ENCODE measurements around the gene CYP4F11. TPM values are rescaled to one million over a fixed set of nuclear protein-coding genes. Genes with fewer than 3 reads are reported as not detected.

The CYP4F11 gene
- total RNA-seq, 1 experiment from 2014 or later = not detected

- H3K4me1 Mint-ChIP-seq = no peaks in the 10 kb centered on the region
- H3K4me3 Mint-ChIP-seq = no peak overlapping the region
- peaks cover 74% of the 10 kb centered on the region for H3K9me3 ChIP-seq (ENCODE audit: control insufficient read depth, low read depth, low read length)
- TF ChIP-seq CTCF (conservative IDR thresholded peaks at IDR 0.05) = no peak
- H3K9me3 Mint-ChIP-seq = peaks cover 89 to 97% of the 10 kb centered on the region in 2 experiments
- no peak overlapping the region for H2BK12ac ChIP-seq (ENCODE audit: insufficient read length, low read depth, low read length)
- no peaks in the 10 kb centered on the region for H4K20me1 ChIP-seq (ENCODE audit: control insufficient read depth, insufficient read depth, insufficient read length)
- H3K27me3 ChIP-seq (ENCODE audit: insufficient read depth, low read length) = no peaks in the 10 kb centered on the region
- H2AFZ ChIP-seq (ENCODE audit: low read length) = no peak overlapping the region
- no peak overlapping the region for H4K5ac ChIP-seq (ENCODE audit: insufficient read length, low read depth, low read length)
- H2BK20ac ChIP-seq (ENCODE audit: low read depth, low read length, poor library complexity, severe bottlenecking) = no peak overlapping the region
- DNase-seq = no peak
- H3K14ac ChIP-seq (ENCODE audit: insufficient read depth, low read length) = no peak overlapping the region
- no peak overlapping the region for H3K4me2 ChIP-seq (ENCODE audit: insufficient read depth, insufficient read length, low read length)
- no CpG with 5 or more reads among the region's 9 CpGs for WGBS (ENCODE audit: extremely low coverage, insufficient read length, low lambda C conversion rate)
- H3K23me2 ChIP-seq (ENCODE audit: insufficient read length, low read depth, low read length, poor library complexity, severe bottlenecking) = no peaks in the 10 kb centered on the region
- no peak overlapping the region for H2BK5ac ChIP-seq (ENCODE audit: insufficient read length, low read length)
- no peaks in the 10 kb centered on the region for H3K79me1 ChIP-seq (ENCODE audit: insufficient read depth, low read depth, low read length, poor library complexity, severe bottlenecking)
- H3K27ac Mint-ChIP-seq = no peak overlapping the region
- H3K27me3 Mint-ChIP-seq (ENCODE audit: low read depth) = peaks cover 3% of the 10 kb centered on the region; the same call in 1 of the 2 replicates
- no peak overlapping the region for H2AK5ac ChIP-seq (ENCODE audit: insufficient read length, low read length)
- H3K27ac ChIP-seq (ENCODE audit: insufficient read length, low read depth, low read length) = no peak overlapping the region
- H3K23ac ChIP-seq (ENCODE audit: insufficient read length, low read depth, low read length) = no peak overlapping the region
- no peak overlapping the region for H2BK15ac ChIP-seq (ENCODE audit: low read depth, low read length)
- no peak overlapping the region for H4K8ac ChIP-seq (replicated peaks; ENCODE audit: insufficient read length, low read depth, low read length)
- peaks cover 4 to 36% (median 21%) of the 10 kb centered on the region in 3 experiments; a peak in 6 of 7 replicates for H3K36me3 Mint-ChIP-seq (ENCODE audit: insufficient read depth in 1 of 3, low read depth in 3 of 3)
- H2BK120ac ChIP-seq (ENCODE audit: low read depth, low read length, poor library complexity, severe bottlenecking) = no peak overlapping the region
- no peak overlapping the region for H4K91ac ChIP-seq (ENCODE audit: insufficient read length, low read depth, low read length)
- H3K79me2 ChIP-seq (ENCODE audit: insufficient read depth, low read length) = no peaks in the 10 kb centered on the region
- H3K9ac ChIP-seq (ENCODE audit: extremely low read depth, insufficient read length, low read length) = no peak overlapping the region
- no peak overlapping the region for H3K56ac ChIP-seq (ENCODE audit: insufficient read length, low read depth, low read length)
- no peak overlapping the region for H3T11ph ChIP-seq (ENCODE audit: low read length)
- H3K18ac ChIP-seq (ENCODE audit: insufficient read length, low read depth, low read length) = no peak overlapping the region
- H3K4ac ChIP-seq (ENCODE audit: low read depth, low read length) = no peak overlapping the region
- no peaks in the 10 kb centered on the region for H3K4me1 ChIP-seq (ENCODE audit: insufficient read depth, low read length)
These were observed 64.5 kb downstream of the CYP4F11 start for GRCh38 chr19:15869873-15870272.
